Measurements from ENCODE around the gene F9.
"Not testable (repeated sequence)": the region's sequence is repeated elsewhere in the genome, so short reads cannot be mapped to it uniquely, and the experiment has no call there.

The F9 gene

DNA sequence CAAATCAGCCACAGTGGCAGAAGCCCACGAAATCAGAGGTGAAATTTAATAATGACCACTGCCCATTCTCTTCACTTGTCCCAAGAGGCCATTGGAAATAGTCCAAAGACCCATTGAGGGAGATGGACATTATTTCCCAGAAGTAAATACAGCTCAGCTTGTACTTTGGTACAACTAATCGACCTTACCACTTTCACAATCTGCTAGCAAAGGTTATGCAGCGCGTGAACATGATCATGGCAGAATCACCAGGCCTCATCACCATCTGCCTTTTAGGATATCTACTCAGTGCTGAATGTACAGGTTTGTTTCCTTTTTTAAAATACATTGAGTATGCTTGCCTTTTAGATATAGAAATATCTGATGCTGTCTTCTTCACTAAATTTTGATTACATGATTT lies at the start of gene F9:
Gene F9 (plus strand): TSS at position 190 of the 400 bp plus-strand sequence. CDS start 26 bp downstream, at position 216.
- no peak for DNase-seq

GRCh38 chrX:139483699-139484098 lies 46.8 kb upstream of the F9 start:
- DNase-seq: no peak

DNA sequence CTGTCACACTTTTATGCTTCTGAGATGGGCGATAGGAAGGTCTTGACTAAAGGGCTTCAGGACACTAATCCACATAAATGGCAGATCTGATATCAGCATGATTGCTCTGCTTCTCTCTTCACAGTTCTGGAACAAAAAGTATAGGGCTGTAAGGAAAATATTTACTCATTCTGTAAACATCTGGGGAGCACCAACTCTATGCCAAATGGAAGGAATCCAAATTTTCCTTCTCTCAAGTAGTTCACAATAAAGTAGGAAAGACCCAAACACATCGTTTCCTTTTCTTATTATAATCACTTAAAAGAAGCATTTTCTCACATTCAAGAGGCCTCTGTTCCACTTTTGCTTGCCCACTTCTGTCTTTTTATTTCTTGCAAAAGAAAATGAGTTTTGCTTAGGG lies 45.9 kb upstream of the F9 start:
- no peak for DNase-seq

DNA sequence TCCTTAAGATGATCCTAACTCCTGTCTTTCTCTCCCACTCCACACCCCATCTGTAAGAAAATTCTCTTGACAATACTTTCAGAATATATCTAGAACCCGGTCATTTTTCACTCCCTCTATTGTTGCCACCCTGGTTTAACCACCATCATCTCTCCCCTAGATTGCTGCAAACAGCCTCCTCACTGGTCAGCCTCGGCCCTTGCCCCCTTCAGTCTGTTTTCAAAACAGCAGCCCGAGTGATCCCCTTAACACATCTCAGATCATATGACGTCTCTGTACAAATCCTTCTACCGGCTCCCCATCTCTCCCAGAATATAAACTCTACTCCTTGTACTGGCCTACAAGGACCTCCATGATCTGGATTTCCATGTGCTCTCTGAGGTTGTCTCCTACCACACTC lies 35.2 kb upstream of the F9 start:
- no peak for DNase-seq

- DNase-seq: no peak
These were observed 24.2 kb upstream of the F9 start for GRCh38 chrX:139506333-139506732.

GRCh38 chrX:139508099-139508498 lies 22.4 kb upstream of the F9 start:
- DNase-seq: no peak

- DNase-seq: no peak
These were observed 12.1 kb upstream of the F9 start for GRCh38 chrX:139518475-139518874.

DNA sequence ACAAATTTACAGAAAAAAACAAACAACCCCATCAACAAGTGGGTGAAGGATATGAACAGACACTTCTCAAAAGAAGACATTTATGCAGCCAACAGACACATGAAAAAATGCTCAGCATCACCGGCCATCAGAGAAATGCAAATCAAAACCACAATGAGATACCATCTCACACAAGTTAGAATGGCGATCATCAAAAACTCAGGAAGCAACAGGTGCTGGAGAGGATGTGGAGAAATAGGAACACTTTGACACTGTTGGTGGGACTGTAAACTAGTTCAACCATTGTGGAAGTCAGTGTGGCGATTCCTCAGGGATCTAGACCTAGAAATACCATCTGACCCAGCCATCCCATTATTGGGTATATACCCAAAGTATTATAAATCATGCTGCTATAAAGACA lies 1.7 kb upstream of the F9 start:
- not testable (repeated sequence) for DNase-seq

DNA sequence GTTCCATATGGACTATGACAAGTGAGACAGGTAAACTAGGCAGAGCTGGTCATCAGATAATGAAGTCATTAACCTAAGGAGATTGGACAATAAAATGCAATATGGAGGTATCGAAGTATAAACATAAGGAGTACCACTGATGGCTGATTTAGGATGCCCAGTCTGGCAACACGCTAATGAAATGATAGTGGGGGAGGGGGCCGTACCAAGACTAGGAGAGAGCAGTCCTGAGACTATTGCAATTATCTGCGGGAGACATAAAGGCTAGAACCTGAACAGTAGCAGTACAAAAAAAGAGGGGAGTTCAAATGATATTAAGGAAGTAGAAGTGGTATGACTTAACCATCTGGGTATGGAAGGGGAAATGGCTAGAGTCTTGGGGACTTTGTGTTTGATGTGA lies 2.3 kb downstream of the F9 start:
- DNase-seq: no peak

DNA sequence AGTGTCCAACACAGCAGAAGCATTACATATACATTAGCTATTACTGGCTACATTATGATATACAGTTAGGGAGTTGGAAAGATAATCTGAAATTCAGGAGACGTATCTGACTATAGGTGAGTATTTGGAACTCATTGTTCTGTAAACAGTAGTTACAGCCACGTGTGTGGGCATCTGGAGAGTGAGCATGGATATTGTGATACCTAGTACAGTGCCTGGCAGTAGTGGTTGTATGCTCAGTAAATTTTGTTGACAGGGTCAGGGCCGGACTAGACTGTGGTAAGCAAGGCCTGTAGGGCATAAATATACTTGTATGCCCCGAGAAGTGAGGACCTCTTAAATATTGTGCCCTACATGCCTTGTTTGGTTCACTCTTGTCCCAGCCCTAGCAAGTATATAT lies 2.9 kb downstream of the F9 start:
- DNase-seq: no peak

GRCh38 chrX:139538907-139539790 lies 8.6 kb downstream of the F9 start:
- DNase-seq: no peak

DNA sequence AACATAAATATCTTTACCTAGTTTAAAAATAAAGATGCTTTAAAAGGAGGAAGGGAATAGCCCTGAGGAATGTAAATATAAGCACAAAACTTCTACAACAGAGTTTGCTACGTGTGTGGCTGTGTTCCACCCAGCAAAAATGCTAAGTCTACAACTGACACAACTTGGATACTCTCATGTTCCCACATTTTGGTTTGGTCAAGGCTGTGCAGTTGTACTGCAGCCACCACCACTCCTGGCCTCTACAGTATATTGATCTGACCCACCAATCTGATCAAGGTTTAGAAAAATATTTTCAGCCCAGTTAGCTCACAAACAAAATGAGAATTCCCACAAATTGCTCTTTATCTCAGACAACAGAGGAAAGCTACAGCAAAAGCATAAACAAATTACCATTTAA lies 12.1 kb downstream of the F9 start:
- no peak for DNase-seq

DNA sequence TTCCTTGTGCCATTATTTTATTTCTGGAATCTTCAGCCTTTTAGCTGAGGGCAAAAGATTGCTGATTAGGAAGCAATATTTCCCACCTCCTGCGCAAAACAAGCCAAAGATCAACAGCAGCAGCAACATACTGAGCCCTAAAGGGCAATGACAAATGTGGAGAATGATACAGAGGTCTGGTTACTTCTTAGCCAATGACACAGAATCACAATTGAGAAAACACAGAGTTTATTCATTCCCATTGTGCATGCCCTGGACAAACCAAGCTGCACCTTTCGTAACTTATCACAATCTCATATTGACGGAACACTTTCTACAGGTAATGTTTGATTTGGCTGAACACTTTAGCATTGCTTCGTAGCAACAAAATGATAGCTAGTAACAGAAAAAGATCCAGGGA lies 13.4 kb downstream of the F9 start:
- DNase-seq: no peak

DNA sequence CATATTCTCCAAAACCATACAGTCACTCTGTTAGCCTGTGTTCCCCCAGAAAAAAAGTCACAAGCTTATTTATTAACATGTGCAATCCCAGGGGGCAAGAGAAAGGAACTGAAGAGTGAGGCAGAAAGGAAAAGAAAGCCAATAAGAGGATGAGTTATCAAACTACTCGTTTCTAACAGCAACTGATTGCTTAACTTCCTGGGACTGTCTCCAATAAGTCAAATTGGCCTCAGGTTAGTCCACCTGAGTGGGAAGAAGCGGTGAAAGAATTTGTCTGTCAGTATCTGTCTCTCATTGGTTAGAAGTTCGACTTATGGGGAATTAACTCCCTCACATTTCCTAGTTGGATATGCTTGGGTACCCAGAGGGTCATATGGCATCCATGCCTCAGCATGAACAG lies 14.1 kb downstream of the F9 start:
- DNase-seq: no peak

- DNase-seq: peak in 1 of 2 donors; percentile 7
These were observed 23.8 kb downstream of the F9 start for GRCh38 chrX:139554376-139554775.

DNA sequence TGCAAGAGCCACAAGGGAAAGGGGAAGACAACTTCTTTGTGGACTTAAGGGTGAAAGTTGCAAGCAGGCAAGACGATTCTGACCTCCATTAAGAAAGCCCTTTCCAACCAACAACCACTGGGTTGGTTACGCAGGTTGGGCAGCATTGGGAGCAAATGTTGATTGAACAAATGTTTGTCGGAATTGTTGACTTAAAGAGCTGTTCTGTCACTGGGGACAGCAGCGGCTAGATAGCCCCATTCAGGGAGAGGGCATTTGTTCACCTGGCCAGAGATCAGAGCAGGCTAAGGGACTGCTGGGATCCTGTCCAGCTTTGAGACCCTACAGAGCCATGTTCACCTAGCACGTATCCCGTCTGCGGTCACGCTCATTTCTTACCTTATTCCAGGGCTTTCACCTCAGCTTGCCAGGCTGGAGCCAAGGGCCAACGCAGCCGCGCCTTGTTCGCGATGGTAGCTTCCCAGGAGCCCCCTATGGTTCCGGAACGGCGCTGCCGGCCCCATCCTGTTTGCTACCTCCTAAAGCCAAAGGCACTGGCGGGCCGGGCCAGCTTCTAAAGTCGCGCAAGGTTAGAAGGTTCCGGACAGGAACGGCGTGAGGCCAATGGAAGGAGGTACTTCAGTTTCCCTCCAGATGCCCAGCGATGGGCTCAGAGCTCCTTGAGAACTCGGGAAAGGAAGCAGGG lies 24.6 kb downstream of the F9 start:
- DNase-seq: no peak

- DNase-seq: peak; percentile 22 to 70
These were observed 29.0 kb downstream of the F9 start for GRCh38 chrX:139559383-139560042.

GRCh38 chrX:139560221-139560620 lies 29.7 kb downstream of the F9 start:
- no peak for DNase-seq

- DNase-seq: no peak
These were observed 32.7 kb downstream of the F9 start for GRCh38 chrX:139563251-139563650.

GRCh38 chrX:139566981-139567380 lies 36.4 kb downstream of the F9 start:
- DNase-seq: no peak

GRCh38 chrX:139581068-139581467 lies 50.5 kb downstream of the F9 start:
- no peak for DNase-seq

DNA sequence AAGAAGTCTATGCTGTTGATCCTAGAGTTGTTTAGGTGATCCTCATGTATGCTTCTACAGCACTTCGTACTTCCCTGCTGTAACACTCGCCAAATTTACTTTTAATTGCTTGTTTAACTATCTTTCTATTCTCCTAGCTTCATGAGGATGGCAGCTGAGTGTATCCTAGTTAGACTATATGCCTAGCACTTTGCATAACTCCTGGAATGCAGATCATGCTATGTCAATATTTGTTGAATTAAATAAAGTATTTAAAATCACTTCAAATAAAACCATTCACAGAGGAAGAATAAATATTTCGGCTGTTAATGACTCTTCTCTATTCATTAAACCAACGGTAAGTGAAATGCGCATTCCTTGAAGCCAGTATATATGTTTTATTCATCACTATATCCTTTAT lies 55.1 kb downstream of the F9 start:
- DNase-seq: no peak

GRCh38 chrX:139596068-139596467 lies 65.5 kb downstream of the F9 start:
- DNase-seq: no peak

GRCh38 chrX:139600105-139600504 lies 69.6 kb downstream of the F9 start:
- no peak for DNase-seq

Data from inflammatory macrophage treated with lipopolysaccharide for 1 hour (primary cell).